Stimulated activated CD4-positive, alpha-beta T cell treated with anti-CD3 and anti-CD28 coated beads, Interleukin-1b, Interleukin-23, amount 100 ng/mL, for 4 hours (primary cell): ENCODE data around the gene PTGES.

ENCODE experiments used
- DNase-seq, 2 donors: peaks; one replicate each; pipeline ENCODE4 v3.0.0-alpha.2; 2020; ENCODE audit warnings: low read depth in 2 of 2

The PTGES gene

GRCh38 chr9:129692534-129692933, 60.3 kb downstream of the PTGES start:
- no peak for DNase-seq
